Stimulated activated CD4-positive, alpha-beta T cell treated with anti-CD3 and anti-CD28 coated beads, Interleukin-2, amount 100 ng/mL, for 4 hours (primary cell): Measurements from ENCODE around the gene HMOX1.

Experiments
- DNase-seq: peaks from one replicate; pipeline ENCODE4 v3.0.0-alpha.2; 2020; ENCODE audit warnings: low read depth

The HMOX1 gene, protein sequence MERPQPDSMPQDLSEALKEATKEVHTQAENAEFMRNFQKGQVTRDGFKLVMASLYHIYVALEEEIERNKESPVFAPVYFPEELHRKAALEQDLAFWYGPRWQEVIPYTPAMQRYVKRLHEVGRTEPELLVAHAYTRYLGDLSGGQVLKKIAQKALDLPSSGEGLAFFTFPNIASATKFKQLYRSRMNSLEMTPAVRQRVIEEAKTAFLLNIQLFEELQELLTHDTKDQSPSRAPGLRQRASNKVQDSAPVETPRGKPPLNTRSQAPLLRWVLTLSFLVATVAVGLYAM

DNA sequence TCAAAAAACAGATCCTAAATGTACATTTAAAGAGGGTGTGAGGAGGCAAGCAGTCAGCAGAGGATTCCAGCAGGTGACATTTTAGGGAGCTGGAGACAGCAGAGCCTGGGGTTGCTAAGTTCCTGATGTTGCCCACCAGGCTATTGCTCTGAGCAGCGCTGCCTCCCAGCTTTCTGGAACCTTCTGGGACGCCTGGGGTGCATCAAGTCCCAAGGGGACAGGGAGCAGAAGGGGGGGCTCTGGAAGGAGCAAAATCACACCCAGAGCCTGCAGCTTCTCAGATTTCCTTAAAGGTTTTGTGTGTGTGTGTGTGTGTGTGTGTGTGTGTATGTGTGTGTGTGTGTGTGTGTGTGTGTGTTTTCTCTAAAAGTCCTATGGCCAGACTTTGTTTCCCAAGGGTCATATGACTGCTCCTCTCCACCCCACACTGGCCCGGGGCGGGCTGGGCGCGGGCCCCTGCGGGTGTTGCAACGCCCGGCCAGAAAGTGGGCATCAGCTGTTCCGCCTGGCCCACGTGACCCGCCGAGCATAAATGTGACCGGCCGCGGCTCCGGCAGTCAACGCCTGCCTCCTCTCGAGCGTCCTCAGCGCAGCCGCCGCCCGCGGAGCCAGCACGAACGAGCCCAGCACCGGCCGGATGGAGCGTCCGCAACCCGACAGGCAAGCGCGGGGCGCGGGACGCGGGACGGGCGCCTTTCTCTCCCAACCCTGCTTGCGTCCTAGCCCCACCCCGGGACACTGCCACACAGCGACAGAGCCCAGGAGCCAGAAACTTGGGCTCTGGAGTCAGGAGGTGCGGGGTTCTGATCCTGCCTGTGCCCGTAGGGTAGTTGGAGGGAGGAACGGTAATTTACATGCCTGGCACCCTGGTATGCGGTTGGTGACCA lies at the start of gene HMOX1:
Gene HMOX1 (plus strand): TSS at position 560 of the 887 bp plus-strand sequence. CDS start 78 bp downstream, at position 638.
- no peak for DNase-seq

DNA sequence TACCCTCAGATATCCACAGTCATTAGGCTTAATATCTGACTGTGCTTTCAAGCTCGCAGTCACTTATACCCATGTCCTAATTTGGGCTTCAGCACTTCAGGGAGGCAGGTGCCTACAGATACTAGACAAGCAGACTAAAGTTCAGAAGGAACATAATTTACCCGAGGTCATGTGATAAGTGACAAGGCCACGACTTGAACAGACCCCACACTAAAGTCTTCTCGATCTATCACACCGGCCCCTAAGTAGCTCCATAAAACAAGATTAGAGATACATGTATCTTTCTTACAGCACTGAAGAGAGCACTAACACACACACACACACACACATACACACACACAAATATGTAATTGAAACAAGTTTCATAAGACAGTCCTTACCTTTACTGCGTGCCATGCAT lies 48.6 kb upstream of the HMOX1 start:
- DNase-seq = no peak

DNA sequence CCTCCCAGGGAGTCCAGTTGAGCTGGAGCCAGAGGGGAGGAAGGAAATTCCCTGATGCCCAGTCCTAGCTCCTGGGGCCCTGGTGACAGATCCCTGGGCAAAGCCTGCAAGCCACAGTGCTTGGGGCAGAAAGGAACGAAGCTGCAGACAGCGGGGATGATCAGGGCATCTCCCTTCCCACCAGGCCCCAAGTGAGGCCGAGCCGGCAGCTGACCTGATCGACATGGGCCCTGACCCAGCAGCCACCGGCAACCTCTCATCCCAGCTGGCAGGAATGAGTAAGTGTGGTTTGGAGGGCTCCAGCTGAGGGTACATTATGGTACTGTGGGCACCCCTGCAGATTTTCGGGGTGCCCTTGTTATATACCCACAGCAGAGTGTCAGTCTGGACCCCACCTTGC lies 47.7 kb upstream of the HMOX1 start:
- no peak for DNase-seq

DNA sequence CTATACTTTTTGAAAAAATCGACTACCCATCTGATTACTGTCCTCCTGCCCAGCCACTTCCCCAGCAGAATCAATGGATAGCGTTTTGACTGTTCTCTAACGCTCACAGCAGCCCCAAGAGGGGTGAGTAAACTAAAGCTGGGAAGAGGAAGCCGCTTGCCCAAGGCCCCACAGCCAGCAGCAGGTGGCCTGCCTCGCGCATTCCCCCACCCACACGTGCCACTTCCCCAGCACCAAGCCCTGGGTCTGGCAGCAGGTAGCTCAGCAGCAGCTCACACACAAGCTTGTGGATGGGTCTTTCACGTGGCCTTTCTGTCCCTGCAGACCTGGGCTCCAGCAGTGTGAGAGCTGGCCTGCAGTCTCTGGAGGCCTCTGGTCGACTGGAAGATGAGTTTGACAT lies 46.9 kb upstream of the HMOX1 start:
- peak; percentile 13 for DNase-seq

DNA sequence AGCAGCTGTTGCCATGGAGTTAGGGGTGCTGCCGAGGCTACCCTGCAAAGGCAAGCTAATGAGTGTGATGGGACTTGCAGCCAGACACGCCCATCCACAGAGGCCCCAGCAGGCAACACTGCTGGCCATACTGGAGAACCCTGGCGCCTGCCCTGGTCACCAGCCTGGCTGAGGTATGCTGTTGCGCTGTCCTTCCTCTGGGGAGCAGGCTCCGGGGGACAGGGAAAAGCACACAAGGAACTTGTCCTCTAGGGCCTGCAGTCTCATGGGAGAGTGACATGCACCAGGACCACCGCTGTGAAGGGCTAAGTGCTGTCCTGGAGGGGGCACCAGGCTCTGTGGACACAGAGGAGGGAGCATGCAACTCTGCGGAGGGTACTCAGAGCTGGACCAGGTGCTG lies 45.4 kb upstream of the HMOX1 start:
- no peak for DNase-seq

DNA sequence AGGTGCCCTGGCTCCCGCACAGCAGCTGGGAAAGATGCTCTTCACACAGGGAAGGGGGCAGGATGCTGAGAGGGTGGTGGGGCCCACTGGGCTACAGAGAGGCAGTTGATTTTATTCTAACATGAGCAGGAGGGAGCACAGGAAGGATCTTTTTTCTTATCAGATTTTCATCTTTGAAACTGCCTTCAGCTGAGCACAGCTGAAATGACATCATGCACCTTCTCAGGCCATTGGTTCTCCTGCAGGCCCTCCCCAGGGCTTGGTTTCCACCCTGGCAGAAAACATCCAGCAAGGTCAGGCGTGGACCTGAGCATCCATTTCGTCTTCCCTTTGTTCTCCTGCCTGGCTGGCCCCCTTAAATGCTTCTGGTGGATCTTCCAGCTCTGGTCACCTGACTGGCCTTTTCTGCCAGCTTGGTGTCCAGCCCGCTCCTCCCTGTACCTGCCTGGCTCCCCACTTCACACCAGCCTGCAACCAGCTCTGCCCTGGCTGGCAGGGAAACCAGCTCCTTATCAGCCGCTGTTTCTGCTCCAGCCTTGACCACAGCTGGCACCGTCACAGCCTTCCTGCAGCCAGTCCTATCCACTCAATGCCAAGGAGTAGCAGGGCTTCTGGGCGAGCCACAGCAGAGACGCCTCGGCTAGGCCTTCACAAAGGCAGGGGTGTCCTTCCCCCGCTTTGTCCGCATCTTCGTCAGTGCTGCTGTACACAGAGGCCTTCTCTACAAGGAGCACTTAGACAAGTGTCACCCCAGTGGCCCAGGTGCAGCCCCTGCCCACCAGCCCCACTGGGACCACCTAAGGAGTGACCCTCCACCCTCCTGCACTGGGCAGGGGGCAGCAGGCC lies 44.7 kb upstream of the HMOX1 start:
- DNase-seq = no peak

DNA sequence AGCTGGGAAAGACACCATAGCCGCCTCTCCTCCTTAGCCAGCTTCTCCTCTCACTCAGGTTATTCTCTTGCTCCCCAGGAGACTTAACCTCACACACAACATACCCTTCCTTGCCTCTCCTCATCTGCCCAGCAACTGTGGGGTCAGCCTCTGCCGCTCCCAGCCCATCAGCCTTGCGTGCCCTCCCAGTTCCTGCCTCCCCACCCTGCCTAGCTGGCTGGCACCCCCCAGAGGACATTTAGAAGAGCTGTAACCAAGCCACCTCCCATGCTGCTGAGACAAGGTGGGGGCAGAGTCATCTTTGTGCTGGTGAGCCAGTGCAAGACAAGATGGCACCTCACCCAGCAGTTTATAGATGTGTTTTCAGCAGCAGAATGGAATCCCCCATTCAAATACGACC lies 43.0 kb upstream of the HMOX1 start:
- no peak for DNase-seq

DNA sequence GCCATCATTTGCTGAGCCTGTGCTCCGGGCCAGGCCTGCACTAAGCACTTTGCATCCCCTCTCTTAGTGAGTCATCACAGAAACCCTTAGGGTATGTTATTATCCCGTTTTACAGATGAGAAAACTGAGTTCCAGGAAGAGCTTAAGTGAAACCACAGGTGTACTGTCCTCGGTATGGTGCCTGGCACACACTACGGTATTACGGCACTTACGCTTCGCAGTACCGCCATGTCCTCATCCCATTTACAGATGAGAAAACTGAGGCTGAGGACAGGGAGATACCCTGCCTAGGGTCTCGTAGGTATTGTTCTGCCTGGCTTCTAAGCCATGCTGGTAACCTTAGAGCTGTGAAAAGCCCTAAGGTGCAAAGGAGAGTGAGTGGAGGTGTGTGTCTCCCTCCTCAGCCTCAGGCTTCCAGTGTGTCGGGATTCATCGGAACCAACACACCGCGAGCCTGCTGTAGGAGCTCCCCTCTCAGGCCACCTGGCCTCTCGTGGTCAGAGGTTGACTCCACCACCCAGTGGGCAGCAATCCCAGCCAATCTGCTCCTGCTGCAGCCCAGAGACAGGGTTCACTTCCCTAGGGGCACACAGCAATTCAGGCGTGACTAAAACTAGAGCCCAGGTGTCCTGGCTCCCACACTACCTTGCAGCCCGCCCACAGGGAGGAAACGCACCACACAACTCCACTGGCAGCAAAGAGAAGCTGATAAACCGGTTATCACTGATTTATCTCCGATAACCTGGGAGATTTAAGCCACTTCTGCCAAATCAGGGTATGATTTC lies 39.6 kb upstream of the HMOX1 start:
- no peak for DNase-seq

DNA sequence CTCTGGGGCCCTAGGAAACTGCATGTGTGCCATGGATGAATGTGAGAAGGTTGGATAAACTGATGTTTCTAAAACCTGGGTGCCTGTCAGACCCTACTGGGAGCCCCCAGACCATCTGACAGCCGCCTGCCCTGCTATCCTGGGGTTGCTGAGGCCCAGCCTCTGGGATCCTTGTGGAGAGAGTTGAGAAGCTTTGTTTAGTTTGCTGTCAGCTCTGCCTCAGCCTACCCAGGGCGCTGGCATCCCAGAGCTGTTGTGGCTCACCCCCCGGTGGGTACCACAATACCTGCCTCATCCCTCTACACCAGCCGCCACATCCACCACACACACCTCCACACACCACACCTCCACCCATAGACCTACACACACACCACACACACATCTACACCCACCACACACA lies 38.5 kb upstream of the HMOX1 start:
- DNase-seq = no peak

DNA sequence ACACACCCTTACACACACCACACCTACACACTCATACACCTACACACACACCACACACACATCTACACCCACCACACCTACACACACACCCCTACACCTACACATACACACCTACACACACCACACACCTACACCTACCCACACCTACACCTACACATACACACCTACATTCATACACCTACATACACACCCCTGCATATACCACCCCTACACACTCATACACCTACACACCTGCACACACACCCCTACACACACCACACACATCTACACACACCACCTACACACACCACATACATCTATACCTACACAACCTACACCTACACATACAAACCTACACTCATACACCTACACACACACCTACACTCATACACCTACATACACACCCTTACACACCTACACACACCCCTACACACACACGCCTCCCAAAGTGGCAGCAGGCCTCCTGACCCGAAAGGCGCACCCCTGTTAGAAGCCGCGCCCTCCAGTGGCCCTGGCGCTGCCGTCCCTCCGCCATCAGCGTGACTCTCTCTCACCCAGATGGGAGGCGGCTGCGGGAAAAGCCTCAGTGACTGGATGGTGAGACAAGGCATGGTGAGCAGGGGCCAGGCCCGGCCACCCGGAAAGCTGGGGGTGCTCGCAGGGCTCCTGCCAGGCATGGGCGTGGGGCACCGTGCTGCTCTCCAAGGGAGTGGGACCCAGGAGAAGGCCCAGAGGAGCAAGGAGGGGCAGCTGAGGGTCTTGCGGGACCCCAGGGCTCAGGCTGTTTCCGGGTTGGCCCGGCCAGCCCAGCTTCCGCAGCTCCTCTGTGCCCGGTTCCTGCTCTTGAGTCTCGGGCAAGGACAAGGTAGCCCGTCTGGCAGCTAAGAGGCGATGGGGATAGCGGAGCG lies 37.0 kb upstream of the HMOX1 start:
- DNase-seq = no peak

DNA sequence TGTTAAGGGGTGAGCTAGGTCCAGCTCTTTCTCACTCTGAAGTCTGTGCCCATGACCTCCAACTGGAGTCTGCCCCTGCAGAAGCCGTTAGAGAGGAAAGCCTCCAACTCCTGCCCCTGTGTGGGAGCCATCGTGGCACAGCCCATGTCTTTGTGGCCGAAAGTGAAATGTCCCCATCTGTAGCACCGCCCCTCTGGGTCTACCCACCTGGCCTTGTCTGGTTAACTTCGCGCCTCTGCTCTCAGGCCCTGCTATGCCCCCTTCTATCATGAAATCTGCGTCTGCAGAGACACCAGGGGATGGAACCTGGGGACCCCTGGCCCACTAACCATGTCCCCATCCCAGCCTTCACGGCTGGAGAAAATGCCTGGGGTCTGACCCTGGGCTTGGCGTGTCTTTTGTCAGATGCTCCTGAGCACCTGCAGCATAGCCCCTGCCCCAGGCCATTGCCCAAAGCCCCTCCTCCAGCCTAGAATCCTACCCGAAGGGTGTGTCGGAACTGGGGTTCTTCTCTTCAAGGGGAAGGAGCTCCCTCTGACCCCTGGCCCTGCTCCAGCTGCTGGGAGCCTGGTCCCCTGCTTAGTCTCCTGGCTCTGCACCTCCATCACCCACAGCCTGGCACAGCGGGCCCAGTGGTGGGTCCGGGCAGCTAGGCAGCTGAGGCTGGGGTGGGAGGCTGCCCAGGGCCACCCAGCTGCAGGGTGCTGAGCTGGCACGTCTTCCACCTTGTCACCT lies 35.8 kb upstream of the HMOX1 start:
- DNase-seq = no peak

DNA sequence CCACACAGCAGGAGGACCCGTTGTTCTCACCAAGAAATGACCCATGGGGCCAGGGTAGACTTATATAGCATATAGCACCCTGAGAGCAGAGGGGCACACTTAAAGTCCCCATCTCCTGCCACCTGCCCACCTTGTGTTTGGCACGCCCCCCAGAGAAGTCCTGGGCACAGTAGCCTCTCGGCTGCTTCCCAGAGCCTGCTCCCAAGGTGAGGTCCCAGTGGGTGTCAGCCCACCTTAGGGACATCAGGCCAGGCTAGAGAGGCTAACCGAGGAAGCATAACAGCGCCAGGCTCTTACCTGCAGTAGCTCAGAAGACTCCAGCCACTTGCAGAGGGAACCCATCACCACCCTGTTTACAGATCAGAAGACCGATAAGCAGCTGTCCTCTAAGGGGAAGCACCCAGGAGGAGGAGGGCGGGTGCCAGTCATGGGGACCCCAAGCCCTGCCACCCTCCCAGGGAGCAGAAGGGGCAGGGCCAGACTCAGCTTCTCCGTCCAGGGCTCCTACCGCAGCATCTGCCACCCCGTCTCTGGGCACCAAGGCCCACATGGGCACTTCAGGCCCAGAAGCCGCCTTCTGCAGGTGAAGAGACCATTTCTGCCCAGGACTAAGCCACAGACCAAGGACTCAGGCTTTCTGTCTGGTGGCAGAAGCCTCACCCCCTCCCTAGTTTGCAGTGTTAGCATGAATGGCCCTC lies 34.9 kb upstream of the HMOX1 start:
- DNase-seq = no peak

DNA sequence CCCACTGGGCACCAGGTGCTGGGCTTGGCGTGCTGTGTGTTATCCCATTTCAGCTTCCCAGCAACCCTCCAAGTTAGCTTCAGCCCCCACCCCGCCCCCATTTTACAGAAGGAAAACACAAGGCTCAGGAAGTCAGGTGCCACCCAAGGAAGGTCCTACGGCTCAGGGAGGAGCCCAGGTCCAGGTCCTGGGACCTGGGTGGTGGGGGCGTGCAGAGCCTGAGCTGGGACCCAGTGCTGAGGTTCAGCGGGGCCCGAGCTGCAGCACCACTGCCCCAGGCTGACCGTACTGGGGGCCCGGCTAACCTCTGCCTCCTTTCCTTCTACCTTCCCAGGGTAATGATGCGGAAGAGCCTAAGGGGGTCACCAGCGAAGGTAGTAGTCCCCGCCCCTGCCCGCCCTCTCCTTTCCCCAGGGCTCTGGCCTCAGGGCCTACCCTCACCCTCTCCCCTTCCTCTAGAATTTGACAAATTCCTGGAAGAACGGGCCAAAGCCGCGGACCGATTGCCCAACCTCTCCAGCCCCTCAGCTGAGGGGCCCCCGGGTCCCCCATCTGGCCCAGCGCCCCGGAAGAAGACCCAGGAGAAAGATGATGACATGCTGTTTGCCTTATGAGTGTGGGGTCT lies 34.2 kb upstream of the HMOX1 start:
- DNase-seq = no peak

DNA sequence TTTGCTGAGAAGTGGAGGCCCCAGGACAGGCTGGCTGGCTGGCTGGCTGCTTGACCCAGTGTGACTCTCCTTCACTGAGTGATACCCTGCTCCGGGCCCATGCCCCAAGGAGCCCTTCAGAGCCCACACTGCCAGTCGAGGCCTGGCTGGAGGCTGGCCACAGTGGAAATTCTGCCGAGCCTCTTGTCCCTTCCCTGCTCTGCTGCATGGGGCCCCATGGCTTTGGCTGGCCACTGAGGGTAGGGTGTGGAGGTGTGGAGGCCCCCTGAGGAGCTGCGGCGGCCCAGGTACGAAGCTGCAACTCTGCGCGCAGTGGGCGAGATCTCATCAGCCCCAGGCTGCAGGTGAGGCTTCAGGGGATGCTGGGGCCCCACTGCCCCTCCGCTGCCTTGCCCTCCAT lies 33.4 kb upstream of the HMOX1 start:
- no peak for DNase-seq

DNA sequence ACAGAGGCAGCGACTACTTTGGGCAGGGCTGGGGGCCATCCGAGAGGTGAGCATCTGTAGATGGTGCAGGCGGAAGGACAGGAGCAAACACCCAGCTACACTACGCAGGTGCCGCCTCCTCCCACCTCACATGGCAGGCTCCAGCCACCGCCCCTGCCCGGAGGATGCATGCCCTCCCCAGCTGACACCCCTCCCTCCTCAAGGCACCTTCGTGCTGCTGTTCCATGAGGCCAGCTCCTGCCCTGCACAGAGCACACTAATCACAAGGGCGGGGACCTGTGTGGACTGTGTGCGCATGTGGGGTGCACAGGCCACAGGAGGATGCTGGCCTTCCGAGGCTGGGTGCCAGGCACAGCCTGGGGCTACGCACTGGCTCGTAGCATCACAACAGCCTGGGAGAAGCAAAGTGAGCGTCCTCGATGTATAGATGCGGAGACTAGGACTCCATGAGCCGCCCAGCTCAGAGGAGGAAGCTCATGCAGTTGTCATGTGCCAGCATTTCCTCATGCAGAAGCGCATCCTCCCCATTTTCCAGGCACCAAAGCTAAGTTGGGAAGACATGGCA lies 32.8 kb upstream of the HMOX1 start:
- no peak for DNase-seq

DNA sequence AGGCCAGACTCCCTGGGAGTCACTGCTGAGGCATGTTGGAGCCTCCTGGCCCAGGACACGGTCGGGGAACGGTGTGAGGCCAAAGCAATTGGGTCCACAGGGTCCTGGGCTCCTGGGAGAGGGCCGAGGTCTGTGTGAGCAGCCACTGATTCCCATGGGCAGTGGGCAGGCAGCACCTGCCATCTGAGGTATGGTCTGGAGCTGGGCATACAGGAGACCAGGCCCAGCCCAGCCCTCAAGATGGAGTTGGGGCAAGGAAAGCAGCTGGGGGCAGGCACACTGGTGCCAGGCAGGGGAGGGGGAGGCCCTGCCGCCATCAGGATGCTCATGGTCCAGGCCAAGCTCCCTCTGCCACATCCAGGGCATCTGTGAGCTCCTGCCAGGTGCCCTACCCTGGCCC lies 32.2 kb upstream of the HMOX1 start:
- DNase-seq = no peak

DNA sequence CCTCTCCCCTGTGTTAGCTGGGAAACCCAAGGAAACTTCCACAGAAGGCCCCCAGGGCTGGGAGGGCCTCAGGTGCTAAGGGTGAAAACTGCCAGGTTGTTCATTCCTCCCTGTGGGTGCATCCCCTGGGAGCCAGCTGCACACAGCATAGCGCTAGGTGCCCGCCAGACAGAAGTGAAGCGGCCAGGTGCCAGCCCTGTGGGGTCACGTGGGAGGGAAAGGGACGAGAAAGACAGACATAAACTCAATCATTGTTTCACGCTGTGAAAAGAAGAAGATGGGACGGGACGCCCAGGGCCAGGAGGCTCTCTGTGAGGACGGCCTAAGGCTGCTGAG lies 31.6 kb upstream of the HMOX1 start:
- no peak for DNase-seq

DNA sequence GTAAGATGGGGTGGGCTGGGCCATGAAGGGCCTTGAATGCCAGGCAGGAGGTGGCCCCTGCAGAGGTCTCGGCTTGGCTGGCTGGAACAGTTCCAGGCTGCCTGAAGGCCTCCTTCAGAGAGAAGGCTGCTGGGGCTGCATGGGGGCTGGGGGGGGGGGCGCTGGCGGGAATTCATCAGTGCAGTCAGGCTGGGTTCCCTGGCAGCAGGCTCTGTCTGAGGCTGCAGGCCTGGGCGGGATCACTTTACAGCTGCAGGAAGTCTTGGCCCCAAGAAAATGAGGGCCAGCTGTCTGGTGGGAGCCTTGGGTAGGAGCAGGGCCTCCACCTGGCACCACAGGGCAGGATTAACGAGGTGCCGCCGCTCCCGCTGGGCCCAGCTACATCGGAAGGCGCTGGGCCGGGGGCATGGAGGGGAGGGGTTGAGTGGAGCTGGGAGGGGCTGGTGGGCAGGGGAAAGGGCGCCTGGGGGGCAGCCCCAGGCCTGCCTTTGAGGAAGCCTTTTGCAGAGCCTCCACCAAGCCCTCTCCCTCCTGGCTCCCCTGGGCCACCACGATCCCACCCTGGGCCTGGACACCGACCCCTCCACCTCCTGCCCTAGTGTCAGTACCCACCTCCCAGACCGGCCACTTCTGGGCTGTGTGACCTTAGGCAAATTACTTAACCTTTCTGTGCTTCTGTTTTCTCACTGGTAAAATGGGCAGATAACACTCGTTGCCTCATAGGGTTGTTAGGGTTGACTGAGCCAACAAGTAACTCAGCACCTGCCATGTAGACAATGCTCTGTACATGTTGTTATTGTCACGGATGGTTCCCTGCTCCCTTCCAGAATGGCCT lies 31.0 kb upstream of the HMOX1 start:
- DNase-seq = no peak
